Transverse colon (tissue), 4 donors: Measurements from ENCODE around the gene NUMBL. TPM values are rescaled to one million over a fixed set of nuclear protein-coding genes. Genes with fewer than 3 reads are reported as not detected.

Experiments used
- DNase-seq: peaks from one replicate; pipeline ENCODE4 v3.0.0-alpha.2; 2019
- H3K27ac ChIP-seq, 4 donors: fragments of 200-600 bp; sonication (generic); 2 replicates each; pipeline ENCODE4 v1.5.1; 2016 to 2018; ENCODE audit warnings: inconsistent platforms in 4 of 4
- H3K27me3 ChIP-seq: fragments of 200-600 bp; sonication (generic); 2 replicates; pipeline ENCODE4 v1.5.1; 2017; ENCODE audit warnings: inconsistent platforms
- H3K36me3 ChIP-seq, 4 donors: fragments of 200-600 bp; sonication (generic); 2 replicates each; pipeline ENCODE4 v1.5.1; 2017 to 2019; ENCODE audit warnings: inconsistent platforms in 4 of 4
- H3K4me1 ChIP-seq, 4 donors: fragments of 200-600 bp; sonication (generic); 2 replicates each; pipeline ENCODE4 v1.5.1; 2017 to 2020; ENCODE audit warnings: inconsistent platforms in 4 of 4
- H3K4me3 ChIP-seq, 4 donors: fragments of 200-600 bp; sonication (generic); 1 replicate in 1 of 4; 2 replicates in 3 of 4; pipeline versions ENCODE4 v1.5.1 to v1.6.1; 2017 to 2019; ENCODE audit warnings: inconsistent platforms in 4 of 4
- H3K9me3 ChIP-seq, 2 donors: fragments of 200-600 bp; sonication (generic); 2 replicates each; pipeline ENCODE4 v1.5.1; 2017 to 2019; ENCODE audit warnings: inconsistent platforms in 2 of 2
- CTCF ChIP-seq, 5 experiments: fragments of 200-600 bp in 3 of 5; fragments of 450-650 bp in 2 of 5; sonication (generic) in 3 of 5; IDR thresholded peaks; 1 replicate in 2 of 5; 2 replicates in 3 of 5; pipeline ENCODE4 v1.5.1; 2016 to 2017; ENCODE audit warnings: antibody characterized with exemption in 5 of 5, inconsistent platforms in 3 of 5, mild to moderate bottlenecking in 2 of 5, moderate library complexity in 1 of 5
- EP300 ChIP-seq: sonication (generic); formaldehyde crosslinking; IDR thresholded peaks from one replicate; pipeline ENCODE4 v1.6.1; 2017; ENCODE audit warnings: antibody characterized with exemption, low read depth
- POLR2A ChIP-seq: fragments of 450-650 bp; IDR thresholded peaks from one replicate; pipeline ENCODE4 v1.6.1; 2016; ENCODE audit warnings: antibody characterized with exemption, mild to moderate bottlenecking, moderate library complexity
- POLR2AphosphoS5 ChIP-seq, 3 donors: sonication (generic); formaldehyde crosslinking; IDR thresholded peaks; one replicate each; pipeline ENCODE4 v1.6.1; 2016; ENCODE audit warnings: antibody characterized with exemption in 3 of 3
- WGBS, 2 donors: methylation state at CpG; one replicate each; pipeline ENCODE4 v1.1.5; 2018; ENCODE audit warnings: low coverage in 1 of 2; 5-methylcytosine and 5-hydroxymethylcytosine counted together
- in situ Hi-C, 4 donors: fragments of 200-750 bp; cut with MboI; loops; one replicate each; pipeline versions ENCODE4 v1.15.0 to v1.15.1; 2017; ENCODE audit warnings: low sequenced_read_pairs in 3 of 4, low pct_ligation_motif_present in 1 of 4, low pct_unique_long_range_greater_than_20kb in 1 of 4
- intact Hi-C: fragments of 100-400 bp; cut with DNase I; formaldehyde crosslinking; loops from one replicate; pipeline ENCODE4 v1.15.1; 2023; ENCODE audit warnings: low total_unique reads
- total RNA-seq, 4 donors: library from RNA; depleted of rRNA; stranded (reverse); fragments of >200 nt; gene quantifications; one replicate each; pipeline ENCODE4 v1.1.0, GENCODE V29; 2016

NUMBL gene
- total RNA-seq, 4 donors from 2014 or later = 9.0 to 44.9 (median 20.4) TPM

- no peaks in the 10 kb centered on the region for H3K27me3 ChIP-seq
- 96 to 97% methylated on average over 6 to 7 of the region's 7 CpGs for WGBS, 2 donors
- peaks cover 0 to 41% (median 13%) of the 10 kb centered on the region in 4 donors for H3K36me3 ChIP-seq
- DNase-seq = no peak
- H3K27ac ChIP-seq = no peak overlapping the region
- no peaks in the 10 kb centered on the region for H3K9me3 ChIP-seq
- H3K4me3 ChIP-seq = no peak overlapping the region
- no peaks in the 10 kb centered on the region for H3K4me1 ChIP-seq
- intact Hi-C loops (no loop called here), in situ Hi-C loops (loop anchor here in 1 of 4 donors (25.0 kb wide), 1 partner anchor 105 kb away; no protein-coding TSS in a partner anchor)
- TF ChIP-seq POLR2AphosphoS5 (IDR thresholded peaks at IDR 0.05) (no peak), CTCF (IDR thresholded peaks at IDR 0.05) (no peak), EP300 (no peak), POLR2A (no peak)
Observed at GRCh38 chr19:40707615-40708014, 17.2 kb upstream of the NUMBL start.

- 54 to 91% methylated on average over 2 to 7 of the region's 7 CpGs for WGBS, 2 donors
- TF ChIP-seq POLR2A (no peak), EP300 (no peak), POLR2AphosphoS5 (IDR thresholded peaks at IDR 0.05) (no peak), CTCF (IDR thresholded peaks at IDR 0.05) (no peak)
- Histone ChIP-seq H3K4me3 (no peak overlapping the region), H3K27me3 (no peaks in the 10 kb centered on the region), H3K4me1 (no peaks in the 10 kb centered on the region), H3K9me3 (no peaks in the 10 kb centered on the region), H3K36me3 (peaks cover 0 to 38% (median 13%) of the 10 kb centered on the region in 4 donors), H3K27ac (no peak overlapping the region)
- in situ Hi-C loops = loop anchor here in 1 of 4 donors (25.0 kb wide), 1 partner anchor 106 kb away; no protein-coding TSS in a partner anchor
- intact Hi-C loops = no loop called here
- DNase-seq = no peak
Observed at GRCh38 chr19:40705950-40706619, 15.6 kb upstream of the NUMBL start.

- in situ Hi-C loops = loop anchor here in 1 of 4 donors (25.0 kb wide), 1 partner anchor 107 kb away; no protein-coding TSS in a partner anchor
- H3K27me3 ChIP-seq = no peaks in the 10 kb centered on the region
- no peak overlapping the region for H3K27ac ChIP-seq
- H3K4me1 ChIP-seq = no peaks in the 10 kb centered on the region
- TF ChIP-seq EP300 (no peak), POLR2A (no peak), CTCF (IDR thresholded peaks at IDR 0.05) (no peak), POLR2AphosphoS5 (IDR thresholded peaks at IDR 0.05) (no peak)
- peaks cover 0 to 32% (median 13%) of the 10 kb centered on the region in 4 donors for H3K36me3 ChIP-seq
- no peaks in the 10 kb centered on the region for H3K9me3 ChIP-seq
- no peak overlapping the region for H3K4me3 ChIP-seq
- WGBS, 2 donors = 95% methylated on average over 9 of the region's 9 CpGs; no CpG with 5 or more reads in 1 of the 2 donors
- intact Hi-C loops = no loop called here
- no peak for DNase-seq
Observed at GRCh38 chr19:40705362-40705651, 14.9 kb upstream of the NUMBL start.

GRCh38 chr19:40704491-40705361 is 14.3 kb upstream of the NUMBL start:
- H3K4me1 ChIP-seq = no peaks in the 10 kb centered on the region
- no peaks in the 10 kb centered on the region for H3K27me3 ChIP-seq
- H3K36me3 ChIP-seq = peaks cover 0 to 26% (median 13%) of the 10 kb centered on the region in 4 donors
- H3K27ac ChIP-seq = no peak overlapping the region
- intact Hi-C loops = no loop called here
- TF ChIP-seq EP300 (no peak), CTCF (IDR thresholded peaks at IDR 0.05) (no peak), POLR2AphosphoS5 (IDR thresholded peaks at IDR 0.05) (no peak), POLR2A (no peak)
- WGBS, 2 donors = 91% methylated on average over 18 of the region's 18 CpGs; no CpG with 5 or more reads in 1 of the 2 donors
- H3K9me3 ChIP-seq = no peaks in the 10 kb centered on the region
- DNase-seq = no peak
- in situ Hi-C loops = loop anchor here in 1 of 4 donors (25.0 kb wide), 1 partner anchor 108 kb away; no protein-coding TSS in a partner anchor
- no peak overlapping the region for H3K4me3 ChIP-seq
